GM12873 (cell line): Measurements from ENCODE around the gene HIRA.

Experiments
- TF ChIP-seq, protein P1 (sequence below): IDR thresholded peaks from 2 replicates; pipeline ENCODE4 v1.5.1; 2012; ENCODE audit warnings: low read depth, mild to moderate bottlenecking, moderate library complexity, low read length, control low read depth; ENCODE audit not compliant: insufficient read depth; ENCODE audit errors: missing control alignments

HIRA gene

DNA sequence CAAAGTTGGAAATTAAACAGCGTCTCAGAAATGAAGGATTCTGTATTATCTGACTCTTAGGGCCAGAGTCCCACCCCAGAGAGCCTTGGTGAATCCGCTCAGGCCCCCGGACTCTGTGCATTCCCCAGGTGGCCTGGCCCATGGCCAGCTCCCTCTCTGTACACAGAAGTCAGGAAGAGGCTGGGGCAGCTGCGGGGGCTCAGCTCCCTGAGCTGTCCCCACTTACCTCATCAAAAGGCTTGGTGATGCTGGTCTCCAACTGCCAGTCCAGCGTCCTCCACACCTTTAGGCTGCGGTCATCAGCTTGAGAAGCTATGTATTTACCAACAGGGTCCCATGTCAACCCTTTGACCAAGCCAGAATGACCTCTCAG lies 35.0 kb downstream of the HIRA start:
- TF ChIP-seq, protein P1, sequence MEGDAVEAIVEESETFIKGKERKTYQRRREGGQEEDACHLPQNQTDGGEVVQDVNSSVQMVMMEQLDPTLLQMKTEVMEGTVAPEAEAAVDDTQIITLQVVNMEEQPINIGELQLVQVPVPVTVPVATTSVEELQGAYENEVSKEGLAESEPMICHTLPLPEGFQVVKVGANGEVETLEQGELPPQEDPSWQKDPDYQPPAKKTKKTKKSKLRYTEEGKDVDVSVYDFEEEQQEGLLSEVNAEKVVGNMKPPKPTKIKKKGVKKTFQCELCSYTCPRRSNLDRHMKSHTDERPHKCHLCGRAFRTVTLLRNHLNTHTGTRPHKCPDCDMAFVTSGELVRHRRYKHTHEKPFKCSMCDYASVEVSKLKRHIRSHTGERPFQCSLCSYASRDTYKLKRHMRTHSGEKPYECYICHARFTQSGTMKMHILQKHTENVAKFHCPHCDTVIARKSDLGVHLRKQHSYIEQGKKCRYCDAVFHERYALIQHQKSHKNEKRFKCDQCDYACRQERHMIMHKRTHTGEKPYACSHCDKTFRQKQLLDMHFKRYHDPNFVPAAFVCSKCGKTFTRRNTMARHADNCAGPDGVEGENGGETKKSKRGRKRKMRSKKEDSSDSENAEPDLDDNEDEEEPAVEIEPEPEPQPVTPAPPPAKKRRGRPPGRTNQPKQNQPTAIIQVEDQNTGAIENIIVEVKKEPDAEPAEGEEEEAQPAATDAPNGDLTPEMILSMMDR: no peak

GRCh38 chr22:19395276-19395675 lies 36.3 kb downstream of the HIRA start:
- TF ChIP-seq, protein P1: no peak

DNA sequence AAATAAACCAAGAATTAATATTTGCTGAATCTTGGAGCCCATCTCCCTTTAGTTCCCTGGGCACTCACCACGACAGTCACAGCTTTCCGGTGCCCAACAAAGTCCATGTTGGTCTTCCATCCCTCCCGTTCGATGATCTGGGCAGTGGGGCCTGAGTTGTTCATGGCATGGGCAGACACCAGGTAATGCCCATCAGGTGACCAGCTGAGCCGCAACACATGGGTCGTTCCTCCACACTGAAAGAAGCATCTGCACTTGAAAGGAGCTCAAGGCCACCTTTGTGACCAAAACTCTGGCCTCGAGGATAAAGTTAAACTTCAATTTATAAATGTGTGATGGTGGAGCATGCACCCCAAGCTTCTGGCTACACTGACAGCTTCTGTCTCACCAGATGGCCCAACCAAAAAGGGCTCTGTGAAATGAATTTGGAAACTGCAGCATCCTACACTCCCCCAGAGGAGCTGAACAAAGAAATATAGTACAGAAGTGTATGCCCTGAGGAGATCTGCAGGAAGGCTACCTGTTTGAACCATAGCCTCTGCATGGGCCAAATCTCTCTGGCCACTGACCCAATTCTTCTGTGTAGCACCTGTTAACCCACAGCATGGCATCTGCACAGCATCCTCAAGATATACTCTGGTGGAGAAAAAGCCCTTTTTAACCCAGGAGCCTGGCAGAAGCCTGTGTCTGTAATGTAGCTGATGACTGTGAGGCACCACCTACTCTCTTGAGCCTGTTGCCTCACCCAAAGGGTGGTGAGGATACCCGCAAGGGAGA lies 37.1 kb downstream of the HIRA start:
- TF ChIP-seq, protein P1: no peak

- TF ChIP-seq, protein P1: no peak
Measured at GRCh38 chr22:19393704-19394103, 37.8 kb downstream of the HIRA start.

- TF ChIP-seq, protein P1: no peak
Measured at GRCh38 chr22:19387575-19387974, 44.0 kb downstream of the HIRA start.

GRCh38 chr22:19387038-19387437 lies 44.5 kb downstream of the HIRA start:
- TF ChIP-seq, protein P1: no peak

- TF ChIP-seq, protein P1: no peak
Measured at GRCh38 chr22:19386248-19386647, 45.3 kb downstream of the HIRA start.
